CD1c-positive myeloid dendritic cell (primary cell): ENCODE data around the gene MAP6.

Experiments used
- DNase-seq: peaks from one replicate; pipeline ENCODE4 v3.0.0-alpha.2; 2016; ENCODE audit errors: extremely low spot score

The MAP6 gene

DNA sequence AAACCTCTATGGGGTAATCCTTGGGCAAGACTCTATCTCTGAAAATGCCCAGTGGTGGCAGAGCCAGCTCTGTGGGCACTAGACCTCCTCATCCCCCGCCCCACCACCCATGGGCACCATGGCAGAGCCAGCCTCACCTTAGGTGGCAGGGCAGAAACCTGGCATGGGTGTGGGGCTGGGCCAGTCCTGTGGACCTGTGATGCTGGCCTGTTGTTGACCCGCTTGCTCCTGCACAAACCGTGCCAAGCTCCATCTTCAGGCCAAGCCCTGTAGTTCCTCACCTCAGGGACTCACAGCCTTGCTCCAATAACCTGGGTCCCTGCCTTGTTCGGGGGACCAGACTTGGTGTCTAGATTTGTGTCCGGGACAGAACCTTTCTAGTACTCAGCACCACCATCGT is 115.7 kb downstream of the MAP6 start:
- no peak for DNase-seq

DNA sequence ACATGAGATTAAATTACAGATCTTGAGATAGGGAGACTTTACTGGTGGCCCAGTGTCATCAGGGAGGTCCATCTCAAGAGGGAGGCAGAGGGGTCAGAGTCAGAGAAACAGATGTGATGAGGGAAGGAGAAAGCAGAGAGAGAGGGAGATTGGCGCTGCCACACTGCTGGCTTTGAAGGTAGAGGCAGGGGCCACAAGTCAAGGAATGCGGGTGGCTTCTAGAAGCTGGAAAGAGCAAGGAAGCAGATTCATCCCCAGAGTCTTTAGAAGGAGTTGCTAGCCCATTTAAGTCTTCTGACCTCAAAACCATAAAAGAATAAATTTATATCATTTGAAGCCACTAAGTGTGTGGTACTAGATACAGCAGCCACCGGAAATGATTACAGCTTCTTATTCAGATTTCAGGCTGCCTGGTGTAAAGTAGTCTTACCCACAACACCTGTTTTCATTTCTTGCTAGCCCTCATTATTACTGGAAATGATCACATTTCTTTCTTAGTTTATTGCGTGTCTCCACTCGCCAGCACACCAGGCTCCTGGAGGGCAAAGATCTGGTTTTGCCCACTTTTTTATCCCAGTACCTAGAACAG is 119.4 kb downstream of the MAP6 start:
- no peak for DNase-seq

DNA sequence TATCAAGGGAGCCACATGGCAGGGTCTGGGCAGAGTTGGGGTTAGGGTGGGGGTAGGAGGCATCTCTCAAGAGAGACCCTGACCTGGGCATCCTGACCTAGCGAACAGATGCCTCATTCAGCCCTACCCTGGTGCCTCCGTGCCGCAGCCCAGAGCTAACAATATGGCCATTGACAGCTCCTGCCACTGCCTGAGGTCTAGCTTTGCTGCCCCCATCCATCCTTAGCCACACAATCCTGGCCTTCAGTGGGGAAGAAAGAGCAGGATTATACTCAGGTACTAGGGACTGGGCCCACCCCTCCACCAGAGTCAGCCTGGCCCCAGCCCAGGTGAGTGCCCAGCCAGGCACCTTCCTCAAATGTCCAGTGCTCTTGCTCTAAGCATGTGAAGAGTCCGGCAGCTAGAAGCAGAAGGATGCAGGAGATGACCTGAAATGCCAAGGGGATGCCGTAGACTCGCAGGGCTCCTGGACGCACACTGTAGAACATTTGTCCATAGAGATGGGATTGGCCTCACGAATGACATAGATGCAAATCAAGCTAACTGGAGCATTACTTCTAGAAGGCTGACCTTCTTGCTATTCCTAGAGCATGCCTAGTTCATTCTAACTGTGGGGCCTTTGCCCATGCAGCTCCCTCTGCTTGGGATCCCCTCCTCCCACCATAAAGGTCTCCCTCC is 120.1 kb downstream of the MAP6 start:
- no peak for DNase-seq

DNA sequence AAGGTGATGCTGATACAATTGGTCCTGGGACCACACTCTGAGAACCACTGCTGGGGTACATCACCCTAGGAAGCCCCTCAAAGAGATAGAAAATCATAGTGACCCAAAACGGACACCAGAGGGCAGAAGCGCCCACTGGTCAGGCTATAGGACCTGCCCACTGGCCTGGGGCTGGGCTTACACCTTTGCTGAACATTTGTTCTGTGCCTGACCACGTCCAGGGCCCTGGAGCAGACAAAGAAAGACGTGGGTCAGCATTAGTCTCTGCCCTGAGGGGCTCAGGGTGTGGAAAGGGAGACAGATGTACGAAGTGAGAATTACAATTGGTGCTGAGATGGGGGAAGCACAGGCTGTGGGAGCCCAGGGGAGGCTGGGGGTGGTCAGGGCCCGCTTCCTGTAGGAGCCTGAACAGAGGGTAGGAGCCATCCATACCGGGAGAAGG is 121.2 kb downstream of the MAP6 start:
- DNase-seq, result peak; percentile 56

DNA sequence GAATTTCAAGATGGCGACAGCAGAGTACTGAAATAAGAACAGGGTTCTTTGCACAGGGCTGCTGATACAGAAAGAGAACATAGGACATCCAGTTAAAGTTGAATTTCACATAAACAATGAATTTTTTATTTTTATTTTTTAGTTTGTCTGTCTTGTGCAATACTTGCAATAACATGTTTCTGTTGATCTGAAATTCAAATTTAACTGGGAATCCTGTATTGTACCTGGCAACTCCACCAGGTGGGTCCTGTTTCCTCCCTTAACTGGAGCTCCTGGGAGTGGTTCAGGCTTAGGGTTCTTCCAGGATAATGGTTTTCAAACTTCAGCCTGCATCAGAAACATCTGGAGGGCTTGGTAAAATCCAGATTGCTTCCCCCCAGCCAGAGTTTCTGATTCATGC is 121.7 kb downstream of the MAP6 start:
- DNase-seq, result no peak

DNA sequence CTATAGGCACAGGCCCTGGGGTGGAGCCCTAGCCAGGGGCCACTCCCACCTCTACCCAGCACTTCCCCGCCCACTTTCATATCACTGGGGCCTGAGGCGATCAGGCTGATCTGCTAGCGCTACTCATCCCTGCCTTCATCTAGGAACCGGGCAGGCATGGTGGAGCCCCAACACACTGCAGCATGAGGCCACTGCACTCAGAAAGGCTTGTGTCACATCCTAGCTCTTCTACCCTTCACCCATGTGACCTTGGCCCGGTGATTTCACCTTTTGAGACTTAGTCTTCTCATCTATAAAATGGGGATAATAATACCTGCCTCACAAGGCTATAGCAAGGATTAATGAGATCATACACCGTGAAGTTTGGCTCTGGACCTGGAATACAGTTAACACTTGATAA is 125.0 kb downstream of the MAP6 start:
- DNase-seq, result no peak

DNA sequence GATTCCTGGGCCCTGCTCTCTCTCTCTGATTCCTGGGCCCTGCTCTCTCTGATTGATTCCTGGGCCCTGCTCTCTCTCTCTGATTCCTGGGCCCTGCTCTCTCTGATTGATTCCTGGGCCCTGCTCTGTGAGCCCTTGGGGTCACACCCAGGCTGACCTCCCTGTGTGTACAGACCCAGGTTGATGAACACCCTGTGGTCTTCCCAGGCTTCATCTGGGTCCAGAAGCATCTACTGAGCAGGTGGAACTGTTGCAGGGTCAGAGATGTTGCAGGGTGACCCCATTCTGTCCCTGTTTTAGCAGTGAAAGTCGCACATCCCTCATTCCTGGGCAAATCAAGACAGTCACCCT is 126.8 kb downstream of the MAP6 start:
- no peak for DNase-seq

DNA sequence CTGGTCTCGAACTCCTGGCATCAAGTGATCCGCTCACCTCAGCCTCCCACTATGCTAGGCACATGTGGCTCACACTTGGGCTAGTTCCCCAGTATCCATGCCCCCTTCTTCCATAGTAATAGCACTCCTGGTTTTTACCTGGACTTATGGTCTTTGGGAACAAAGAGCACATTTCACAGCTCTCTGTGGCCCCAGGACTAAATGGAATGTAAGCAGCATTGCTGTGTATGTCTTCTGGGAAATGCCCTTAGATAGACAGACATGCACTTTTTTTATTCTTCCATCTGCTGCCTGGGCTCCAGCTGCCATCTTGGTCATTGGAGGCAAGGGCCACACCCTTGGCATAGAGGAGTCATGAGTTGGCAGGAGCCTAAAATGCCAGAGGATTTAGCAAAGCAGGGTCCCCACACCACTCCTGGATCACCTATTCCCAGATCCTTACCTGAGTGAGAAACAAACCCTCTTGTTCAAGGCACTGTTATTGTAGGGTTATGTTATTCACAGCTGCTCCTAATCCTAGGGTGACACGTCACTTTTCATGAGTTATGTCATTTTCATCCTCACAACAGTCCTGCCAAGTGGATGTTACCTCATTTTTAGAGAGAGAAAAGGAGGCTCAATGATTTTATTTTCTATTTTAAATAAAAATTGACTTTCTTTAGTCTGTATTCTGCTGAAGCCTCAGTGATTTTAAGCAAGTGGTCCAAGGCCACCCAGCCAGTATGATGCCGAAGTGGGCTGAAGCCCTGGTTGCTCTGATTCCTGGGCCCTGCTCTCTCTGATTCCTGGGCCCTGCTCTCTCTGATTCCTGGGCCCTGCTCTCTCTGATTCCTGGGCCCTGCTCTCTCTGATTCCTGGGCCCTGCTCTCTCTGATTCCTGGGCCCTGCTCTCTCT is 127.4 kb downstream of the MAP6 start:
- DNase-seq, result no peak

DNA sequence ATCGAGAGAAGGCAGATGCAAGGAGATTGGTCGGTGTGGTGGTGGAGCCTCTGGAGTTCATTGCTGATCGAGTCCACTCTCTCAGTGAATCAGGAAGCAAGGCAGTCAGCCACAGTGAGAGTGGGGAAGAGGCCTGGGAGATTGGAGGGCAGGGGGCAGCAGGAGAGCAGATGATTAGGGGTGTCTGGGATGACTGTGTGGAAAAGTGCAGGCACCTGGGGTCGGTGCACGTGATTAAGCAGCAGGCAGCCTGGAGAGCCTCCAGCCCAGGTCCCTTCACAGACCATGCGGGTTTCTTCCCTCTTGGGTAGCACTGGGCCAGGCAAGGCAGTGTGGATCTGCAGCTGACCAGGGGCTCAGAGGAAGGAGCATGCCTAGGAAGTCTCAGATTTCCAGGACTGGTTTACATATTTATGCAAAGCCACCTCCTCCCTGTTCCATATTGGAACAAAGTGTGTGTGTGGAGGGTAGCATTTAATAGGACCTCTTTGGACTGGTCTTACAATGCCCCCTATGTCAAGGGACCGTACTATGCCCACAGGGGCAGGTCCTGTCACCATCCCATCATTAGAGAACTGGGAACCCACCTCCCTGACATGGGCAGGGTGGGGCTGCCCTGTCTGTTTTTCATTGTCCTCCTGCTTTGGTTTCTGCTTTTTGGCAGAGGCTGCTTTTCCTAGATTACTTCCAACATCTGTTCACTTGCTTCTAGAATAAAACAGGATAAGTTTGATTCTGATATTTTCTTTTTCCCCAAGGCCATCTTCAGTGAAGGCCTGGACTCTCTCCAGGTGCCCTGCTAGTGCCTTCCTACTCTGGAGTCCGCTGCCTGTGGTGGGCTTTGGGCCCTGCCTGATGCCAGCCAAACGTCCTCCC is 129.1 kb downstream of the MAP6 start:
- no peak for DNase-seq

DNA sequence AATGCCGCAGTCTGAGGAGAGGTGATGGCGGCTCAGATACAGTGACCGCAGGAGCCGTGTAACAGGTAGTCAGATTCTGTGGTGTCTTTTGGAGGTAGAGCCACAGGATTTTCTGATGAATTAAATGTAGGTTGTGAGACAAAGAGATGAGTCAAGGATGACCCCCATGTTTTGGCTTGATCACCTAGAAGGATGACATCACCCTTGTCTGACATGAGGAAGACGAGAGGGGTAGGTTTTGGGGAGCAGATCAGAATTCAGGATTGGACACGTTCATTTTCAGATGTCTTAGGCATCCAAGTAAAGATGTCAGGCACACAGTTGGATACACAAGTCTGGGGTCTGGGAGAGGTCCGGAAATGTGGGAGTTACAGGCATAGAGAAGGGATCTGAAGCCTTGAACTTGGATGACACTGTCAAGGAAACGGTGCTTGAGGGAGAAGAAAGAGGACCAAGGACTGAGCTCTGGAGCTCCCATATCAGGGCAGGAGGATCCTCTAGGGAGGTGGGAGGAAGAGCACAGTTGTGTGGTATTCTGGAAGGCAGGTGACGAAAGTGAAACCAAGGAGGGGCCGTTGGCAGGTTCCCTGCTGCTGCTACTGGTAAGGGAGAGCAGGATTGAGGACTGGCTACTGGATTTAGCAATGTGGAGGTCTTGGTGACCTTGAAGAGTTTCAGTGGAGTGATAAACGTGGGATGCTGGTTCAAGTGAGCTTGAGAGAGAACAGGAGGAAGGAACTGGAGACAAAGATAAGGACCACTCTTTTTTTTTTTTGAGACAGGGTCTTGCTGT is 130.5 kb downstream of the MAP6 start:
- no peak for DNase-seq

DNA sequence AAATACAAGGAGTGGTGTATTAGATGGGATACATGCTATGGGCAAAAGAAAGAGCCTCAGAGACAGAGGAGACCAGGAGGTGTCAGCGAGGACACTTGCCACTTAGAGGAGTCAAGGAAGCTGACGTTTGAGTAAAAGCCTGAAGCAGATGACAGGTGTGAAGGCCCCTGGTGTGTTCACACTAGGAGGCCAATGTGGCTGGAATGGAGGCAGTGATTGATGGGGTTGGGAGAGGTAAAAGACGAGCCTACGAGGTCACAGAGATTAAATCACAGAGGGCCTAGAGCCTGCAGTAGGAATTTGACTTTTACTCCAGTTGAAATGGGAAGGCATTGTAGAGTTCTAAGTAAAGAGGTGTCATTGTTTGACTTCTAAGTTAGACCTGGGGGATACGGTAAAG is 131.1 kb downstream of the MAP6 start:
- DNase-seq, result no peak
